HG02763 (cell line): ENCODE measurements around the gene PFDN4.

Experiments
- ATAC-seq: cut with Tn5 transposase; IDR thresholded peaks from one replicate; pipeline ENCODE4 v1.9.1; 2021; ENCODE audit warnings: mild to moderate bottlenecking, moderate library complexity; ENCODE audit not compliant: unreplicated experiment

Gene PFDN4

DNA sequence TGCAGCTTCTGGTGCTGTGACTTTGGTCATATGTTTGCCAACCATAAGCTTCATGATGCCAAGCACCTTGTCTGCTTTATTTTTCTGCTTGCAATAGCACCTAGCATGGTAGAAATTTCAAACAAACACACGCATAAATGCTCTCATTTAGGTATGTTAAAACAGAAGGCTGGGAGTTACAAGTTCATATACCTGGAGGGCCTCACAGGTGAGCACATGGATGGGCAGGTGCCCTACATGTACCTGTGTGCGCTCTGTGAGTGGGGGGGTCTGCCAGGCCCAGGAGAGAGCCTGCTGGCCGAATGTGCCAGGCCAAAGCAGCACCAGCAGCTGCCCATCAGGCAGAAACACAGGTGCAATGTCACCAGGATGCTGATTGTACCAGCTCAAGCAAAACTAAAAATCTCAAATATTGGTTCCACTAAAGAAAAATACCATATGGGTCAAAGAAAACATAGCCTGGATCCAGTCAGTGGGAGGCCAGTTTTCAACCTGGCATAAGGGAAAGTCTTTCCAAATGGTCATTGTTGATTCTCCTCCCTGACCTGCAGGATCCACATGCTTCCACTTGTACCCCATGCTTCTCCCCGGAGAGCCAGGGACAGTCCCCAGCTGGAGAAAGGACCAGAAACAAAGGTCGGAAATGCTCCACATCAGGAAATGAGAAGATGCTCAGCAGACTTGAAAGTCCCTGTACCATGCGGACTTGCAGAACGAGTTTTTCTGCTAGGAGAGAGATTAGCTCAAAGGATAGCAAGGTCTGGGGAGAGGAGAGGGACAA, 7.2 kb upstream of the PFDN4 start:
- no peak for ATAC-seq

DNA sequence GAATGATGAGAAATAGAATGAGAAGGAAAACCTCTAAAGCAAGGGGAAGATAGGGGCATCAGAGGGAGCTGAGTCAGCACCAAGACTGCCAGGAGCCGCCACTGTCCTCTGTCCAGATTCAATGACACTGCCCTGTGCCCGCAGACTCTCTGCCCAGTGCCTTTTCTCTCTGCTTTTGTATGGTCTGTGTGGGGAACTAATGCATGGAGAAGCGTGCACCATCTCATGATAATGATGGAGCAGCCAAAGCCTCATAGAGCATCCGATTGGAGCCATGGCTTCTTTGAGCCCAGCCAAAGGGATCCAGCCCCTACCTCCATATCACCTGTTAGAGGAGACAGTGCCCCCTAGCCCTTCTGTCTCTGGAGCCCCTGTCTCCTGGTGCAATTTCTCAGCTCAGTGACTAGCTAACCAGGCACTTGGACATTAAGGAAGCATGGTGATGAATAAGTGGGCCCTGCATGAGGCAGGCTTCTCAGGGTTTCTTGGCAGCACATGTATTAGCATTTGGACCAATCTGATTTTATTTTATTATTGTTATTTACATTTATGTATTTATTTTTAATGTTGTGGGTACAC, 6.5 kb upstream of the PFDN4 start:
- no peak for ATAC-seq

DNA sequence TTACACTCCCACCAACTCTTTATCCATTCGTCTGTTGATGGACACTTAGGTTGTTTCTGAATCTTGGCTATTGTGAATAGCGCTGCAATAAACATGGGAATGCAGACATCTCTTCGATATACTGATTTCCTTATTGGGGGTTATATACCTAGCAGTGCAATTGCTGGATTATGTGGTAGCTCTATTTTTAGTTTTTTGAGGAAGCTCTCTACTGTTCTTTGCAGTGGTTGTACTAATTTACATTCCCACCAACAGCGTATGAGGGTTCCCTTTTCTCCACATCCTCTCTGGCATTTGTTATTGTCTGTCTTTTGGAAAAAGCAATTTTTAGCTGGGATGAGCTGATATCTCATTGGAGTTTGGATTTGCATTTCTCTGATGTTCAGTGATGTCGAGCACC, 4.6 kb upstream of the PFDN4 start:
- no peak for ATAC-seq

GRCh38 chr20:54204063-54204462, 3.8 kb upstream of the PFDN4 start:
- ATAC-seq: no peak

DNA sequence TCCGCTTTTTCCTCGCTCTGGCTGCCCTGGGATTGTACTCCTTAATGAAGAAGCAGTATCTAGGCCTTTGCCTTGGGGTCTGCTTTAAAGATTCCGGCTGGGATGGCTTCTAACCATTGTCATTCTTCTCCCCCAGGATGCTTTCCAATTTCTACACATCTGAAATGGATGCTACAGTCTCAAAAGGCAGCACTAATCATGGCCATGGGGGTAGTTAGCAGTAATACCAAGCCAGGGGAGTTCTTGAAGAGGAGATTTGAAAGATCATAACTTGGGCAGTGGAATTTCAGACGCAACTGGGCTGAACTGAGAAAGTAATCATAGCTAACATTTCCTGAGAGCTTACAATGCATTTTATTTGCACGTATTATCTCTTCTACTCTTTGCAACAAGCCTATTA, 3.4 kb upstream of the PFDN4 start:
- ATAC-seq: no peak

DNA sequence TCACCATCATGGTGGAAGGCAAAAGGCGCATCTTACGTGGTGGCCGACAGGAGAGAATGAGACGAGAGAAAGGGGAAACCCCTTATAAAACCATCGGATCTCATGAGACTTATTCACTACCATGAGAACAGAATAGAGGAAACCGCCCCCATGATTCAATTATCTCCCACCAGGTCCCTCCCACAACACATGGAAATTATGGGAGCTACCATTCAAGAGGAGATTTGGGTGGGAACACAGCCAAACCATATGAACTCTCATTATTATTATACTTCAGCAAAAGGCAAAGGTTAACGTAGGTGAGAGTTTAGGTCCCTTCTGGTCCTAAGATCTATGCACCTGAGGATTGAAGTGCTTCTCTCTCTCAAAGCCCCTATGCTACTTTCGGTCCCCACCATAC, 2.4 kb upstream of the PFDN4 start:
- no peak for ATAC-seq

- no peak for ATAC-seq
Observed at GRCh38 chr20:54207053-54207742, 689 bp upstream of the PFDN4 start.

DNA sequence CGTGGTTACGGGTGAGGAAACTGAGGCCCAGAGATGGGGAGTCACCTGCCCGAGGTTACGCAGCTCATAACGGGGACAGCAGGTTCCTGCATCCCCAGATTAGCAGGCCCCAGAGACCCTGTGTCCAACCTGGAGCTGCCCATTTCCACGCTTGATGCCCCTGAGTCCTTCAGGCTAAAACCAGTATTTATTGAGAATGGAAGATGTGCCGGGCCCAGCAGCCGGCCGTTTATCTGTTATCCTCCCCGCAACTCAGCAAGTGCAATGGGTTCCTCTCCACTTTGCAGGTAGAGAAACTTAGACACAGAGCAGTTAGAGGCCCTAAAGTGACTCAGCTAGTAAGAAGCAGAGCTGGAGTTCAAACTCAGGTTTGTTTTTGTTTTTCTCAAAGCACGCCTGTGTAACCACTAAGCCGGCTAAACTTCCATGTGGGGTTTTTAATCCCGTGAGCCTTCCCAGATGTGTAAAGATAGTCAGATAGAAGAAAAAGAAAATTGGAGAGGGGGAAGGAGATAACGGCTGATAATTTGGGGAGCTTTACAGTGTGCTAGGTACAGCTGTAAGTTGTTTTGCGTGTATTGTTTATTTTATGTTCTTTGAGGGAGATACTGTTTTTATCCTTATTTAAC, 775 bp downstream of the PFDN4 start:
- no peak for ATAC-seq

GRCh38 chr20:54209216-54209813, 1.4 kb downstream of the PFDN4 start:
- ATAC-seq: no peak

DNA sequence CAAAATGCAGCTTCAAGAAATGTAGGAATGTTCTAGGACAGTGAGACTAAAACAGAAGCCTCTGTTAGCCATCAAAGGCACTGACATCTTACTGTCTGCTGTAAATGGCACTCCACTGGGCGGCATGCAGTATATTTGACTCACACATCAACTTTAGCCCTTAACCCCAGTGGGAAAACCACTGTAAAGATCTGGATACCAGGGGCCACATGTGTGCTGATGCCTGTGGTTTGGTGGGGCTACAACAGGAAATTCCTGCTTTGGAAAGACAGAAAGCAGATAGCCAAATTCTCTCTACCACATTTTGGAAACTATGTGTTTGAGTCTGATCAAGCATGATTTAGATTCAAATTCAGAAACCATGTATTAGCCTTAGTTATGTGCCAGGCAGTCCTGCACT, 4.3 kb downstream of the PFDN4 start:
- ATAC-seq: no peak

- ATAC-seq: no peak
Observed at GRCh38 chr20:54212871-54213270, 5.0 kb downstream of the PFDN4 start.

- ATAC-seq: no peak
Observed at GRCh38 chr20:54214566-54214965, 6.7 kb downstream of the PFDN4 start.

DNA sequence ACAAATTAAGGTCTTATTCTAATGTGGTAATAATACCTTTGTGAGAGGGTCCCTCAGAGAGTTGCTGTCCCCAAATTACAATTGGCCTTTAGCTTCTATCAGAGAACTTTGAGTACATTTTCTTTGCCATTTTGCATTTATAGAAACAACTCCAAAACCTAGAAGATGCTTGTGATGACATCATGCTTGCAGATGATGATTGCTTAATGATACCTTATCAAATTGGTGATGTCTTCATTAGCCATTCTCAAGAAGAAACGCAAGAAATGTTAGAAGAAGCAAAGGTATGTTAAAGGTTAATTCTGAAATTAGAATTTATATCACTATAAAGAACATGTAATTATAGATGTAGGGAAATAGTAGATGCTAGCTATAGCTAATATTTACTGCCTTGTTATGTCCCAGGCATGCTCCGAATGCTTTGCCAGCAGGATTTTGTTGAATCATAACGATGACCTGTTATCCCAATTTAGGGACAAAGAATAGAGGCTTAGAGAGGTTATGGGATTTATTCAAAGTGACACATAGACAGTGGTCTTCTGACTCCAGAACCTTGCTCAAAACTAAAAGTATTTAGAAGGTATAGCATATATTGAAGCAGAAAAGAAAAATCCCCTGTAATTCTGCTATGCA, 7.4 kb downstream of the PFDN4 start:
- ATAC-seq: no peak

GRCh38 chr20:54217762-54218161, 9.9 kb downstream of the PFDN4 start:
- ATAC-seq: no peak

- ATAC-seq: no peak
Observed at GRCh38 chr20:54218470-54218869, 10.6 kb downstream of the PFDN4 start.

- ATAC-seq: no peak
Observed at GRCh38 chr20:54219751-54220426, 12.0 kb downstream of the PFDN4 start.

DNA sequence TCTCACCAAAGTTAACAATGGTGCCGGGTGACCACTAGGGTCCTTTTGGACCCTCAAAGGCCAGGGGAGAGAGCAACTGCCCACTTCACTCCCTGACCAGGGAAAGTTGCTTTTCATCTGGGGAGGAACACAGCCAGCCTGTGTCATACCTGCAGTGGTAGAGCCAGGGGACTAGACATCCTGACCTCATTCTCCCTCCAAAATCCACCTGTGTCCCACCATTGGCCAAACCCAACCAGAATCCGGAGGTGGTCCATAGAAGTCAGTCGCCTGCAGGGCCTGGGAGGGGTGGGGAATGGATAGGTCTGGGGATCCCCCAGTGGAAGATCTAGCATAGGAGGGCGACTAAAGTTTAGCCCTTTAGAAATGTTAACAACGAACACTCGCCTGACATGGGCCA, 12.8 kb downstream of the PFDN4 start:
- no peak for ATAC-seq

GRCh38 chr20:54221353-54221752, 13.5 kb downstream of the PFDN4 start:
- ATAC-seq: no peak

DNA sequence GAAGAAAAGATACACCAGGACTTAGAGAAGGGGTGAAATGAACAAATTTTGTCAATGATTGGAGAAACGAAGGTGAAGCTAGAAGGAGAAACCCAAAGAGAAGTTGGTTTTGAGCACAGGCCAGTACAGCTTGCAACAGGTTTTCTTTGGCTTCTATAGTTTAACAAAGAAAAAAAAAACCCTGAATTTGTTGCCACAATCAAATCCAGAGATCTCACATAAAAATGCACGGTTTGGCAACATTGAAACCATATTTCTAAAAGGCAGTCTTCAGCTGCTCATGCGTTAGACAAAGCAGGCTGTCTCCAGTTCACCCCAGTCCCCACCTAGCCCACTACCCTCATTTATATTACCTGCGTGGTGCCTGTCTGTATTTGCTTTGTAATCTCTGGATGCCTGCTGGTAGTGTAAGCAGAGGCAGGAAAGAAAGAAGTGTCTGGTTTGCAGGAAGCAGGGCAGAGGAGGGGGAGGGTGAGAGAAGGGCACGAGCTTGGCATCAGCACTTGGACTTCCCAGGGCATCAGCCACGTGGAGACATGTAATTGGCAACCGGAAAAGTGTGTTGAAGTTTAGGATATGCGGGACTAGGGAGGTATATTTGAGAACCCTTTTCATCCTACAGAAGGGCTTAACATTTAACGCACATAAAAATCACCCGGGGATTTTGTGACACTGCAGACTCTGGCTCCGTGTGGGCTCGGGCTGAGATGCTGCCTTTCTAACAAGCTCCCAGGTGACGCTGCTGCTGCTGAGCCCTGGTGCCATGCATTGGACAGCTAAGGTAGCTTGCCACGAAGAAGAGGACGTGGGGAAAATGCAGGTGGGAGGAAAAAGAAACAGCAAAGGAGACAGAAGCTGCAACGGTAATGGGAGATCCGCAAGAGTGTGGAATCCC, 14.4 kb downstream of the PFDN4 start:
- ATAC-seq: no peak
